IMR-90 (cell line): ENCODE results near the gene FAM234B. TPM values are rescaled to one million over a fixed set of nuclear protein-coding genes. Genes with fewer than 3 reads are reported as not detected.
A peak's percentile ranks its signal among the peaks of the same experiment; 100 is the strongest.

Source experiments
- ATAC-seq: fragments of 200-7000 bp; cut with Tn5 transposase; 2 replicates; pipeline ENCODE4 v1.9.1; 2020; ENCODE audit warnings: low read depth, mild to moderate bottlenecking, moderate library complexity
- BruUV-seq: library from RNA; stranded (reverse); fragments of 400-500 nt; replicated peaks from 2 replicates; lab custom pipeline; 2021; lab: Mats Ljungman, UMichigan
- CTCF ChIA-PET: fragments of 300-600 bp; formaldehyde crosslinking; extraction: SDS; loops from one replicate; lab custom pipeline; 2021; ENCODE audit warnings: antibody characterized with exemption; lab: Yijun Ruan, JAX
- POLR2A ChIA-PET: fragments of 300-600 bp; sonication (Branson Sonifier 250); formaldehyde crosslinking; loops from one replicate; lab custom pipeline; 2022; ENCODE audit warnings: antibody characterized with exemption; ENCODE audit not compliant: unreplicated experiment; lab: Charles Lee
- DNase-seq: peaks from one replicate; pipeline ENCODE4 v3.0.0; 2013
- H2AFZ ChIP-seq: replicated peaks from 2 replicates; pipeline ENCODE3; 2013; ENCODE audit warnings: low read length, mild to moderate bottlenecking; ENCODE audit not compliant: poor library complexity
- H2AK5ac ChIP-seq: 2 replicates; pipeline ENCODE4 v1.6.1; 2013; ENCODE audit warnings: low read depth, low read length, inconsistent platforms
- H2AK9ac ChIP-seq: replicated peaks from 2 replicates; pipeline ENCODE3; 2013; ENCODE audit warnings: mild to moderate bottlenecking, low read depth, low read length, moderate library complexity; ENCODE audit not compliant: poor library complexity
- H2BK120ac ChIP-seq: 2 replicates; pipeline ENCODE4 v1.6.1; 2013; ENCODE audit warnings: low read depth, low read length, inconsistent platforms
- H2BK15ac ChIP-seq: 3 replicates; pipeline ENCODE4 v1.6.1; 2013; ENCODE audit warnings: low read depth, low read length, inconsistent platforms
- H2BK20ac ChIP-seq: 2 replicates; pipeline ENCODE4 v1.6.1; 2013; ENCODE audit warnings: low read depth, mild to moderate bottlenecking, inconsistent platforms, low read length, moderate library complexity
- H2BK5ac ChIP-seq: 2 replicates; pipeline ENCODE4 v1.6.1; 2013; ENCODE audit warnings: mild to moderate bottlenecking, low read depth, low read length, inconsistent platforms; ENCODE audit not compliant: poor library complexity, severe bottlenecking
- H3K14ac ChIP-seq: replicated peaks from 2 replicates; pipeline ENCODE4 v1.6.1; 2013; ENCODE audit warnings: low read depth, low read length, inconsistent platforms
- H3K18ac ChIP-seq: 2 replicates; pipeline ENCODE4 v1.6.1; 2013; ENCODE audit warnings: low read depth, low read length, control low read depth
- H3K23ac ChIP-seq: 2 replicates; pipeline ENCODE4 v1.6.1; 2013; ENCODE audit warnings: low read depth, low read length, inconsistent platforms
- H3K27ac ChIP-seq: 2 replicates; pipeline ENCODE4 v1.5.1; 2013; ENCODE audit warnings: mild to moderate bottlenecking, control low read depth, low read length; ENCODE audit not compliant: insufficient read depth
- H3K27me3 ChIP-seq: 2 replicates; pipeline ENCODE4 v1.6.1; 2013; ENCODE audit warnings: low read length; ENCODE audit not compliant: control insufficient read depth, insufficient read depth
- H3K36me3 ChIP-seq: 2 replicates; pipeline ENCODE4 v1.6.1; 2013; ENCODE audit warnings: low read length, mixed read lengths; ENCODE audit not compliant: control insufficient read depth, insufficient read depth
- H3K4ac ChIP-seq: 2 replicates; pipeline ENCODE4 v1.6.1; 2013; ENCODE audit warnings: low read depth, low read length, inconsistent platforms
- H3K4me1 ChIP-seq: 2 replicates; pipeline ENCODE4 v1.6.1; 2013; ENCODE audit warnings: low read length, mixed read lengths; ENCODE audit not compliant: control insufficient read depth, insufficient read depth
- H3K4me2 ChIP-seq: 2 replicates; pipeline ENCODE4 v1.6.1; 2013; ENCODE audit warnings: low read depth, mild to moderate bottlenecking, control low read depth, low read length, moderate library complexity
- H3K4me3 ChIP-seq: 2 replicates; pipeline ENCODE4 v1.5.1; 2013; ENCODE audit warnings: low read depth, mild to moderate bottlenecking, control low read depth, low read length, moderate library complexity; ENCODE audit not compliant: insufficient read depth
- H3K56ac ChIP-seq: 2 replicates; pipeline ENCODE4 v1.6.1; 2013; ENCODE audit warnings: low read length, inconsistent platforms; ENCODE audit not compliant: insufficient read depth; ENCODE audit errors: extremely low read depth
- H3K79me1 ChIP-seq, 2 experiments: 2 replicates each; pipeline ENCODE4 v1.6.1; 2013; ENCODE audit warnings: low read length in 2 of 2, inconsistent platforms in 1 of 2, low read depth in 1 of 2
- H3K9ac ChIP-seq: 2 replicates; pipeline ENCODE4 v1.6.1; 2013; ENCODE audit warnings: low read depth, low read length, control low read depth
- H3K9me1 ChIP-seq: 2 replicates; pipeline ENCODE4 v1.6.1; 2013; ENCODE audit warnings: low read length, inconsistent platforms; ENCODE audit not compliant: insufficient read depth
- H3K9me3 ChIP-seq: 2 replicates; pipeline ENCODE4 v1.6.1; 2013; ENCODE audit warnings: low read length; ENCODE audit not compliant: control insufficient read depth, insufficient read depth
- H4K20me1 ChIP-seq: 2 replicates; pipeline ENCODE4 v1.6.1; 2013; ENCODE audit warnings: low read length, inconsistent platforms; ENCODE audit not compliant: insufficient read depth
- H4K5ac ChIP-seq: 2 replicates; pipeline ENCODE4 v1.6.1; 2013; ENCODE audit warnings: mild to moderate bottlenecking, low read depth, low read length, control low read depth
- H4K8ac ChIP-seq, 2 experiments: 2 replicates each; pipeline ENCODE4 v1.6.1; 2013; ENCODE audit warnings: low read depth in 2 of 2, low read length in 2 of 2, control low read depth in 1 of 2, inconsistent platforms in 1 of 2
- H4K91ac ChIP-seq: 2 replicates; pipeline ENCODE4 v1.6.1; 2013; ENCODE audit warnings: low read depth, low read length, inconsistent platforms; ENCODE audit not compliant: insufficient read depth
- SMC3 ChIP-seq: fragments of 150-350 bp; IDR thresholded peaks from 2 replicates; pipeline ENCODE4 v1.6.1; 2016; ENCODE audit warnings: low read depth, mild to moderate bottlenecking, antibody characterized with exemption, low read length, moderate library complexity
- WGBS, 2 experiments: methylation state at CpG; one replicate each; pipeline versions ENCODE4 v1.1.5 to v1.1.7; 2013; ENCODE audit warnings: missing lambda C conversion rate in 2 of 2; ENCODE audit not compliant: insufficient read length in 1 of 2; ENCODE audit errors: extremely low coverage in 2 of 2; 5-methylcytosine and 5-hydroxymethylcytosine counted together
- dilution Hi-C: fragments of 300-500 bp; cut with HindIII; formaldehyde crosslinking; loops from one replicate; pipeline ENCODE4 v1.14.3; 2018; ENCODE audit warnings: low sequenced_read_pairs; ENCODE audit not compliant: unreplicated experiment
- in situ Hi-C: fragments of 300-500 bp; cut with MboI; formaldehyde crosslinking; loops from 3 replicates; pipeline ENCODE4 v1.14.3; 2019; ENCODE audit warnings: low sequenced_read_pairs, inconsistent platforms, mixed read lengths
- intact Hi-C: fragments of 100-400 bp; cut with micrococcal nuclease; formaldehyde crosslinking; loops from 2 replicates; pipeline ENCODE4 v1.10.0; 2022
- polyA plus RNA-seq, 3 experiments: library from polyadenylated mRNA; depleted of rRNA; stranded (reverse); fragments of >200 nt; gene quantifications; 2 replicates each; pipeline ENCODE4 v1.2.3, GENCODE V29; 2012; ENCODE audit warnings: low replicate concordance in 1 of 3
- total RNA-seq: library from RNA; depleted of rRNA; stranded (reverse); fragments of >200 nt; gene quantifications from 2 replicates; pipeline ENCODE4 v1.2.3, GENCODE V29; 2012

FAM234B gene
- total and polyA plus RNA-seq, 2 of the 4 experiments (the other 2 are of a cell fraction): 3.6 to 8.6 TPM

- dilution Hi-C loops (no loop called here), in situ Hi-C loops (no loop called here), intact Hi-C loops (no loop called here)
- Histone ChIP-seq H3K4ac (no peak overlapping the region), H3K27ac (no peak overlapping the region), H2BK5ac (no peak overlapping the region), H3K9me1 (0 out of 2 replicates have a peak, but pooled peaks cover 2% of the 10 kb centered on the region), H3K18ac (no peak overlapping the region), H2AK9ac (no peak overlapping the region), H3K14ac (no peak overlapping the region), H3K4me2 (no peak overlapping the region), H3K9me3 (peaks cover under 1% of the 10 kb centered on the region), H3K4me1 (peaks cover 2% of the 10 kb centered on the region; the same call in 1 of the 2 replicates), H3K56ac (no peak overlapping the region), H3K23ac (no peak overlapping the region), H3K36me3 (no peaks in the 10 kb centered on the region), H3K27me3 (no peaks in the 10 kb centered on the region), H2BK15ac (no peak overlapping the region), H2AK5ac (no peak overlapping the region), H4K91ac (no peak overlapping the region), H3K9ac (no peak overlapping the region), H4K8ac (no peak overlapping the region), H2AFZ (peak overlapping the region; percentile 41), H3K4me3 (no peak overlapping the region), H2BK120ac (no peak overlapping the region), H2BK20ac (no peak overlapping the region), H3K79me1 (no peaks in the 10 kb centered on the region), H4K5ac (no peak overlapping the region), H4K20me1 (no peaks in the 10 kb centered on the region)
- TF ChIP-seq SMC3: no peak
- ATAC-seq (no peak), DNase-seq (no peak)
- BruUV-seq: no TSS peak
- CTCF ChIA-PET: no interaction called here
- WGBS, 2 experiments: 83% methylated on average over 1 of the region's 6 CpGs; no CpG with 5 or more reads in 1 of the 2 experiments
- POLR2A ChIA-PET: no interaction called here
Observed at GRCh38 chr12:13117029-13117428, 72.8 kb downstream of the FAM234B start.
